Erythroblast (primary cell): Measurements from ENCODE around the gene TTI1.

ENCODE experiments used
- GATA1 ChIP-seq: IDR thresholded peaks from 2 replicates; pipeline ENCODE4 v1.6.1; 2011; ENCODE audit warnings: low read depth, mild to moderate bottlenecking, control low read depth, low read length, moderate library complexity
- POLR2A ChIP-seq: IDR thresholded peaks from 2 replicates; pipeline ENCODE4 v1.6.1; 2011; ENCODE audit warnings: mild to moderate bottlenecking, low read length

DNA sequence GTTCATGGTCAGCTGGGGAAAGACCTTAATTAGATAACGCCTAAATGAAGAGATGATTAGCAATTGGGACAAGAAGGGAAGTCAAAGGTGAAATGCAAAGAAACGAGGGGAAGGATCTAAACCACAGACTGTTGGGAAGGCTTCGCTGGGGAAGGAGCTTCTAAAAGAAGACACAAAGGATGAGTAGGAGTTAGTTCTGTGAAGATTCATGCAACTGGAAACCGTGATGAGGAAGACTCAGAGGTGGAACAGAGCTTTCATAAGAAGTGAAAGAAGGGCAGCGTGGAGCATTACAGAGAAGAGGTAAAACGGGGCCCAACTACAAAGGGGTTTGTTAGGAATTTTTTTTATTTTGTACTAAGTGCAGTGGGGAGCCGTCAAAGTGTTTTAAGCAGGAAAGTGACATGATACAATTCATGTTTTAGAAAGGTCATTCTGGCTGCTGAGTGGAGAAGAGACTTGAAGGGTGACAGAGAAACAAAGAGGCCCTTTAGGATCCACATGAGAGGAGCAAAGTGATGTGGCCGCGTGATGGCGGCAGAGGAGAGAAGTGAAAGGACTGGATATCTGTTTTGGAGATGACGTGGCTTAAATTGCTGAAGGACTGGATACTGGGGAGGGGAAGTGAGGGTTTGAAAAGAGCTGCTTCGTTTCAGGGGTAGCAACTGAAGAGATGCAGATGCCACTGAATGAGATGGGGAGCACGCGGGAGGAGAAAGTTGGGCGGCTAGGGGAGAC is 33.6 kb downstream of the TTI1 start:
- TF ChIP-seq POLR2A, result no peak
- no peak for TF ChIP-seq GATA1
